PFSK-1 (cell line): ENCODE data around the gene CTIF.

ENCODE experiments used
- FOXP2 ChIP-seq: optimal IDR thresholded peaks from 2 replicates; pipeline ENCODE3; 2011; ENCODE audit warnings: borderline replicate concordance, control low read depth, inconsistent platforms; ENCODE audit not compliant: insufficient read depth; ENCODE audit errors: extremely low read length, extremely low read depth
- POLR2AphosphoS5 ChIP-seq: IDR thresholded peaks from 2 replicates; pipeline ENCODE4 v1.6.1; 2012; ENCODE audit warnings: low read depth, mild to moderate bottlenecking, control low read depth, low read length, moderate library complexity
- SIN3A ChIP-seq: IDR thresholded peaks from 2 replicates; pipeline ENCODE4 v1.6.1; 2012; ENCODE audit warnings: mild to moderate bottlenecking, low read length, moderate library complexity, borderline replicate concordance; ENCODE audit not compliant: insufficient read depth
- TAF1 ChIP-seq: IDR thresholded peaks from 2 replicates; pipeline ENCODE4 v1.6.1; 2012; ENCODE audit warnings: low read length, control low read depth, borderline replicate concordance; ENCODE audit not compliant: insufficient read depth
- TF ChIP-seq, protein P1 (sequence below), 2 experiments: IDR thresholded peaks; 2 replicates each; pipeline versions ENCODE4 v1.6.1 to v1.8.0; 2011 to 2012; ENCODE audit warnings: low read depth in 2 of 2, low read length in 2 of 2, control low read depth in 1 of 2, inconsistent platforms in 1 of 2, mild to moderate bottlenecking in 1 of 2, moderate library complexity in 1 of 2; ENCODE audit not compliant: insufficient read depth in 1 of 2

DNA sequence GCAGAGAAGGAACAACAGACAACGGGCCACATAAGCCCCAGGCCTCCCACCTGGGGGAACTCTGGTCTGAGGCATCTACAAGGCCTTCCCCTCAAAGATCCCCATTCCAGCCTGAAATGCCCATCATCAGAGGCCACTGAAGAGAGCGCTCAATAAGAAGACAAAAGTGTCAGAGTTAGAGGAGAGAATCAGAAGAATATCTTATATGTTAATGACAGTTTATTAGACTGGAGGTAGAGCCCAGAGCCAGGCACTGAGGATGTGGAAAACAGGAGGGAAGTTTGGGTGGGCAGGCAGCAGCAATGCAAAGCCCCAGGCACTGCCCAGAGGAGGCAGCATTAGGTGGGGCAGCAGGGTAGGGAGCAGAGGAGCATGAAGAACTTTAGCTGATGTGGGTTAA is 2.9 kb upstream of the CTIF start:
- TF ChIP-seq TAF1, result no peak
- TF ChIP-seq POLR2AphosphoS5, result no peak
- TF ChIP-seq SIN3A, result no peak
- TF ChIP-seq, protein P1, sequence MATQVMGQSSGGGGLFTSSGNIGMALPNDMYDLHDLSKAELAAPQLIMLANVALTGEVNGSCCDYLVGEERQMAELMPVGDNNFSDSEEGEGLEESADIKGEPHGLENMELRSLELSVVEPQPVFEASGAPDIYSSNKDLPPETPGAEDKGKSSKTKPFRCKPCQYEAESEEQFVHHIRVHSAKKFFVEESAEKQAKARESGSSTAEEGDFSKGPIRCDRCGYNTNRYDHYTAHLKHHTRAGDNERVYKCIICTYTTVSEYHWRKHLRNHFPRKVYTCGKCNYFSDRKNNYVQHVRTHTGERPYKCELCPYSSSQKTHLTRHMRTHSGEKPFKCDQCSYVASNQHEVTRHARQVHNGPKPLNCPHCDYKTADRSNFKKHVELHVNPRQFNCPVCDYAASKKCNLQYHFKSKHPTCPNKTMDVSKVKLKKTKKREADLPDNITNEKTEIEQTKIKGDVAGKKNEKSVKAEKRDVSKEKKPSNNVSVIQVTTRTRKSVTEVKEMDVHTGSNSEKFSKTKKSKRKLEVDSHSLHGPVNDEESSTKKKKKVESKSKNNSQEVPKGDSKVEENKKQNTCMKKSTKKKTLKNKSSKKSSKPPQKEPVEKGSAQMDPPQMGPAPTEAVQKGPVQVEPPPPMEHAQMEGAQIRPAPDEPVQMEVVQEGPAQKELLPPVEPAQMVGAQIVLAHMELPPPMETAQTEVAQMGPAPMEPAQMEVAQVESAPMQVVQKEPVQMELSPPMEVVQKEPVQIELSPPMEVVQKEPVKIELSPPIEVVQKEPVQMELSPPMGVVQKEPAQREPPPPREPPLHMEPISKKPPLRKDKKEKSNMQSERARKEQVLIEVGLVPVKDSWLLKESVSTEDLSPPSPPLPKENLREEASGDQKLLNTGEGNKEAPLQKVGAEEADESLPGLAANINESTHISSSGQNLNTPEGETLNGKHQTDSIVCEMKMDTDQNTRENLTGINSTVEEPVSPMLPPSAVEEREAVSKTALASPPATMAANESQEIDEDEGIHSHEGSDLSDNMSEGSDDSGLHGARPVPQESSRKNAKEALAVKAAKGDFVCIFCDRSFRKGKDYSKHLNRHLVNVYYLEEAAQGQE (IDR thresholded peaks at IDR 0.05; ENCODE audit: insufficient read depth in 1 of 2, low read depth in 2 of 2, low read length in 2 of 2), result no peak
- no peak for TF ChIP-seq FOXP2
